DMS153 treated with DMSO at 0.1 percent for 48 hours (cell line): ENCODE measurements around the gene BICRA.
"Not testable (repeated sequence)": the region's sequence is repeated elsewhere in the genome, so short reads cannot be mapped to it uniquely, and the experiment has no call there.

ENCODE experiments used
- DNase-seq: peaks from one replicate; lab custom pipeline; 2025; ENCODE audit not compliant: unreplicated experiment; lab: John Stamatoyannopoulos, UW

The BICRA gene

DNA sequence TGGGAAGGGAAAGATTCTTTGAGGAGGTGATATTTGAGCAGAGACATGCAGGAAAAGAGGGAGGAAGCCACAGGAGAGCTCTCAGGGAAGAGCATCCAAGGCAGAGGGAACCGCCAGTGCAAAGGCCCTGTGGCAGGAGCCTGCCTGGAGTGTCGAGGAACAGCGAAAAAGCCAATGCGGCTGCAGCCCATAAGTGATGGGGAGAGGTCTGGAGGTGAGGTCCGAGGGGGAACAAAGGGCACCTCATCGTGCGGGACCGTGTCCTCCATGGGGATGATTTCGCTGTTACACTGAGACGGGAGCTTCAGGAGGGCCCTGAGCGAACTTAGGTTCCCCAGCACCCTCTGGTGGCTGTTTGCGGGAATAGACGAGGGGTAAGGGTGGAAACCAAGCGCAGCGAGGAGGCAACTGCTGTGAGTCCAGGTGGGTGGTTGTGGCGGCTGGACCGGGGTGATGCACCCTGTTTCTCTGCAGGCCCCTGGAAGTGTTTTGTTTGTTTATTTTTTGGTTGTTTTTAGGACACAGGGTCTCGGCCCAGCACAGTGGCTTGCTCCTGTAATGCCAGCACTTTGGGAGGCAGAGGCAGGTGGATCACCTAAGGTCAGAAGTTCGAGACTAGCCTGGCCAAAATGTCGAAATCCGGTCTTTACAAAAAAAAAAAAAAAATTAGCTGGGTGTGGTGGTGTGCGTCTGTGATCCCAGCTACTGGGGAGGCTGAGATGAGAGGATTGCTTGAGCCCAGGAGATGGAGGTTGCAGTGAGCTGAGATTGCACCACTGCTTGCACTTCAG lies 98.4 kb downstream of the BICRA start:
- no peak for DNase-seq

DNA sequence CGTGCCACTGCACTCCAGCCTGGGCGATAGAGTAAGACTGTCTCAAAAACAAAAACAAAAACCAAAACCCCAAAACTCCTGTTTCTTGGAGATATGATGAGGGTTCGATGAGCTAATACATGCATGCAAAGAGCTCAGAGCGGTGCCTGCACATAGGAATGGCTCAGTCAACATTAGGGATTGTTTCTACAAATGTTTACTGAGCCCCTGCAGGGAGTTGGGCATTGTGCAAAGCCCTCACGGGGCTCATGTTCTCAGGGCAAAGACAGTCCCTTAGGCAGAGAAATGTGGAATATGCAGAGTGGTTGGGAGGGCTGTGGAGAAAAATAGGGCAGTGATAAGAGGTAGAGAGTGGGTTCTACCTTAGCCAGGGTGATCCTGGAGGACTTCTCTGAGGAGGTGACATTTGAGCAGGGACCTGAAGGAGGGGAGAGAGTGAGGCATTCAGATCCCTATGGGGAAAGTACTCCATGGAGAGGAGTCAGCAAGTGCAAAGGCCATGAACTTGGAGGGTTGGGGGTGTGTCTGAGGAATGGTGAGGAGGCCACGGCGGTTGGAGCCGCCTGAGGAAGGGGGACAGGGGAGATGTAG lies 102.8 kb downstream of the BICRA start:
- DNase-seq, result no peak

DNA sequence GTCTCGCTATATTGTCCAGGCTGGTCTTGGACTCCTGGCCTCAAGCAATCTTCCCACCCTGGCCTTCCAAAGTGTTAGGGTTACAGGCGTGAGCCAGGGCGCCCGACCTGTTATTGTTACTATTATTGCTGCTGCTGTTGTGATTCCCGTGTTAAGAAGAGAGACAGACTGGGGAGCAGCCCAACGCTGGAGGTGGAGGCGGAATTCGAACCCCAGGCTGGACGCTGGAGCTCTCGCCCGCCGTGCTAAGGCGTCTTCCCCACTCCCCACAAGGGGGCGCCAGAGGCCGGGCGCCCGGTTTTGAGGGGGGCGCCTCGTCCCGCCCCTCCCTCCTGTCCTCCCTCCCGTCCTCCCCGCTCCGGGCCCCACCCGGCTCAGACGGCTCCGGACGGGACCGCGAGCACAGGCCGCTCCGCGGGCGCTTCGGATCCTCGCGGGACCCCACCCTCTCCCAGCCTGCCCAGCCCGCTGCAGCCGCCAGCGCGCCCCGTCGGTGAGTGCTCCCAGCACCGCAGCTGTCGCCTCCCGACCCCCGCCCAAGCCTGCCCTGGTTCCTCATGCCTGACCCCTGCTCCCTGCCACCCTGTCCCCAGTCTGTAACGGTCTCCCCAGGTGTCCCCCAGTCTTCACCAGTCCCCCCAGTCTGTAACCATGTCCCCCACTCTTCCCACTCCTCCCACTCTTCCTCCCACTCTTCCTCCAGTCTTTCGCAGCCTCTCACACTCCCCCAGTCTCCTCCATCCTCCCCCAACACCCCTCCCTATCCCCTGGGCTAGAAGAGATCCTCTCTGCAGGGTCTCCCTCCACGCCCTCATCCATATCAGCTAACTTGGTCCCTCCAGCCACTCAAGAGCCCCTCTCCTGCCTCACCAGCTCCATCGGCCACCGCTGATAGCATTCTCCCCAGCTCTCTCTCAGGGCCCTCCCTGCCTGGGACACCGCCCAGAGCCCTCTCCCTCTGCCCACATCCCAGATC lies 104.4 kb downstream of the BICRA start, which contains the start of gene EHD2:
TSS of gene EHD2 (plus strand) at position 377 of the 976 bp plus-strand sequence. CDS start 3,191 bp downstream, outside the sequence.
- DNase-seq, result no peak

DNA sequence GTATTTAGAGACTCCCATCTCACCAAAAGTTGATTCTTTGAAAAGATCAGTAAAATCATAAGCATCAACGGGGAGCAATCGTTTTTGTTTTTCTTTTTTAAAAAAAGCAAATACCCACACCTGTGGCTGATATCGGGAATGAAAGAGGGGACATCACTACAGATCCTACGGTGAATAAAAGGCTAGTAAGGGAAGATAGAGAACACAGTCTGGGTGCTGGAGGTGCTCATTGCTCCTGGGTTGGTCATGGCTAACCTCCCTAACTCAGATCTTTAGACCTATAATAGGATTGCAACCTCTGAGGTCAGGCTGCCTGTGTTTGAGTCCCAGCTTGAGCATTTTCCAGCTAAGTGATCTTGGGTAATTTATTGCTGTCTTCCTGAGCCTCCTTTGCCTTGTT lies 105.4 kb downstream of the BICRA start:
- DNase-seq, result no peak

DNA sequence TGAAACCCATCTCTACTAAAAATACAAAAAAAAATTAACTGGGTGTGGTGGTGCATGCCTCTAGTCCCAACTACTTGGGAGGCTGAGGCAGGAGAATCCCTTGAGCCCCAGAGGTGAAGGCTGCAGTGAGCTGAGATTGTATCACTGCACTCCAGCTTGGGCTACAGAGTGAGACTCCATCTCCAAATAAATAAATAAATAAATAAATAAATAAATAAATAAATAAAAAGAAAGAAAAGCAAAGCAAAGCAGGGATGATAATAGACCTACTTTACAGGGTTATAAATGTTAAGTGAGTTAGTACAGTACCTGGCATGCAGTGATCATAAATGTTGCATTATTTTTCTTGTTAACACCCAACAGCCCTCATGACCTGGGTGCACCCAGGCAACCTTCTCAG lies 105.9 kb downstream of the BICRA start:
- not testable (repeated sequence) for DNase-seq

DNA sequence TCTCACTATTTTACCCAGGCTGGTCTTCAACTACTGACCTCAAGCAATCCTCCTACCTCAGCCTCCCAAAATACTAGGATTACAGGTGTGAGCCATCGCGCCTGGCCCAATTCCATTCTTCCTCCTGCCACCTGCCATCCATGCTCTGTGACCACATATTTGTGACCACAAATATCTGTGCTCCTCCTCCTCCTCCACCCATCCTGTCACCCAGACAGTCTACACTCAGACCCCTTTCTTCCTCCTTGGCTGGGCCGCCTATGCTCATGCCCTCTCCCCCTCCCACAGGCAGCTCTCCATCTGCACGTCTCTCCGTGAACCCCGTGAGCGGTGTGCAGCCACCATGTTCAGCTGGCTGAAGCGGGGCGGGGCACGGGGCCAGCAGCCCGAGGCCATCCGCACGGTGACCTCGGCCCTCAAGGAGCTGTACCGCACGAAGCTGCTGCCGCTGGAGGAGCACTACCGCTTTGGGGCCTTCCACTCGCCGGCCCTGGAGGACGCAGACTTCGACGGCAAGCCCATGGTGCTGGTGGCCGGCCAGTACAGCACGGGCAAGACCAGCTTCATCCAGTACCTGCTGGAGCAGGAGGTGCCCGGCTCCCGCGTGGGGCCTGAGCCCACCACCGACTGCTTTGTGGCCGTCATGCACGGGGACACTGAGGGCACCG lies 107.5 kb downstream of the BICRA start:
- no peak for DNase-seq

DNA sequence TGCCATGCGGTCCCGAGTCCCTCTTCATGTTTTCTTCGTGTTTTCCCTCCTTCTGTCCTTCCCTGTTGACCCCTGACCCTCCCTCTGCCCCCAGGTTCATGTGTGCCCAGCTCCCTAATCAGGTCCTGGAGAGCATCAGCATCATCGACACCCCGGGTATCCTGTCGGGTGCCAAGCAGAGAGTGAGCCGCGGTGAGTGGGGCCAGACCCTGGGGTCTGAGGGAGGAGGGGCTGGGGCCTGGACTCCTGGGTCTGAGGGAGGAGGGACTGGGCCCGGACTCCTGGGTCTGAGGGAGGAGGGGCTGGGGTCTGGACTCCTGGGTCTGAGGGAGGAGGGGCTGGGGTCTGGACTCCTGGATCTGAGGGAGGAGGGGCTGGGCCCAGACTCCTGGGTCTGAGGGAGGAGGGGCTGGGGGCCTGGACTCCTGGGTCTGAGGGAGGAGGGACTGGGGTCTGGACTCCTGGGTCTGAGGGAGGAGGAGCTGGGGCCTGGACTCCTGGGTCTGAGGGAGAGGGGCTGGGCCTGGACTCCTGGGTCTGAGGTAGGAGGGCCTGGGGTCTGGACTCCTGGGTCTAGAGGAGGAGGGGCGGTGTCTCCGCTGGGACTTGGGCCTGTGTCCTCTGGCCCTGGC lies 109.6 kb downstream of the BICRA start:
- not testable (repeated sequence) for DNase-seq

DNA sequence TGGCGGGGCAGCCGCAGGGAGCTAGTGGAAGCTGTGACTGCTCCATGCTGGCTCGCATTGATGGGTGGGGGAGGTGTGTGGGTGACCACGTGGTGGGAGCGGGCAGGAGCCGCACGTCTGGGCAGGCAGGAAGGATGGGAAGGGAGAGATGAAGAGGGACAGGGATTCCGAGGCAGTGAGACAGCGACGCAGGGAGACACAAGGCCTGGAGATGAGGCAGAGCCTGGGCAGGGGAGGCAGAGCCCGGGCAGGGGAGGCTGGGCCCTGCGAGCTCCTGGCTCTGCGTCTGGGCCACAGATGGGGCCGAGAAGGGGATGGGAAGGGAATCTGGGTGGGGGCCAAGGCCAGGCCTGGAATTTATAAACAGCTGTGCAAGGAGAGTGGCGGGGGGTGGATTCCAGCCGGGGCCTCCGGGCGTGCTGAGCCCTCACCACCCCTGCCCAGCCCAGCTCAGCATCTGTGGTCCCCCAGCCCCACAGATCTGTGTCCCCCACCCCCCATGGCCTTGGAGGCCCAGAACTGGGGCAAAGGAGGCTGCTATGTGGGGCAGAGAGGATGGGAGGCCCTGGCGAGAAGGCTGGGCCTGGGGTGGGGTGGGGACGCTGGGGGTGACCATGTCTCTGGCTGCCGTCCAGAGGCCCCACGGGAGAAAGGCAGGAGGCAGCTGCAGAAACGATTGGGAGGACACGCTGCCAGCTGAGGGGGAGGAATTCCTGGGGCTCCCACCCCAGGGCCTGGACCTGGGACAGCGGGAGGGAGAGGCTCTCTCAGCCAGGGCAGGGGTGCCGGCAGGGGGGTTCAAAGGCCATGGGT lies 110.3 kb downstream of the BICRA start:
- DNase-seq, result no peak

DNA sequence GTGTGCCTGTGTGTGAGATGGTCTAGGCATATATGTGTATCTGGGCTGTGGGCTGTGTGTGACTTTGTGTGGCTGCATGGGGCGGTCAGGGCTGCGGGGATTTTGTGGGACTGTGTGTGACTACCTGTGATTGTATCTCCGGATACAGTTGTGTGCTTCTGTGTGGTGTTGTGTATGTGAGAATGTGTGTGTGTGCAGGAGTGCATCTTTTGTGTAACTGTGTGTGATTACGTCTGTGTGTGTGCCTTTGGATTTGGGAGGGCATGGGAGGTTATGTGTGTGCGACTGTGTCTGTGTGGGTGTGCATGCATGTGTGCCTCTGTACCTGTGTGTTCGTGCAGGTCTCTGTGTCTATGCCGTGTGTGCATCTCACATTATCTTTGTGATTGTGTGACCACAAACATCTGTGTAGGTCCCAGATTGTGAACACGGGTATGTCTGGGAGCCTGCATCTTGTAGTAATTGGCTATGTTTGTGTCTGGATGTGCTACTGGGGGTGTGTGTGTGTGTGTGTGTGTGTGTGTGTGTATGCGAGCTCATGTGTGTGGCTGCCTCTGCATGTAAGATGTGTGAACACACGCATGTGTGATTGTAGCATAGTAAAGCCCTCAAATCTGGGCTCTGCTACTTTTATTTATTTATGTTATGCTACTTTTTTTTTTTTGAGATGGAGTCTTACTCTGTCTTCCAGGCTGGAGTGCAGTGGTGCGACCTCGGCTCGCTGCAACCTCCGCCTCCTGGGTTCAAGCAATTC lies 111.9 kb downstream of the BICRA start:
- DNase-seq, result no peak

DNA sequence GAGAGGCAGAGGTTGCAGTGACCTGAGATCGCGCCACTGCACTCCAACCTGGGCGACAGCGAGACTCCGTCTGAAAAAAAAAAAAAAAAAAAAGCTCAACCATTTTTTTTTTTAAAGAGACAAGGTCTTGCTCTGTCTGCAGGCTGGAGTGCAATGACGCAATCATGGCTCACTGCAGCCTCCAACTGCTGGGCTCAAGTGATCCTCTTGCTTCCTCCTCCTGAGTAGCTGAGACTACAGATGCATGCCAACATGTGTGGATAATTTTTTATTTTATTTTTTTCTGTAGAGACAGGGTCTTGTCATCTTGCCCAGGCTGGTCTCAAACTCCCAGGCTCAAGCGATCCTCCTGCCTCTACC lies 114.6 kb downstream of the BICRA start:
- DNase-seq, result no peak

DNA sequence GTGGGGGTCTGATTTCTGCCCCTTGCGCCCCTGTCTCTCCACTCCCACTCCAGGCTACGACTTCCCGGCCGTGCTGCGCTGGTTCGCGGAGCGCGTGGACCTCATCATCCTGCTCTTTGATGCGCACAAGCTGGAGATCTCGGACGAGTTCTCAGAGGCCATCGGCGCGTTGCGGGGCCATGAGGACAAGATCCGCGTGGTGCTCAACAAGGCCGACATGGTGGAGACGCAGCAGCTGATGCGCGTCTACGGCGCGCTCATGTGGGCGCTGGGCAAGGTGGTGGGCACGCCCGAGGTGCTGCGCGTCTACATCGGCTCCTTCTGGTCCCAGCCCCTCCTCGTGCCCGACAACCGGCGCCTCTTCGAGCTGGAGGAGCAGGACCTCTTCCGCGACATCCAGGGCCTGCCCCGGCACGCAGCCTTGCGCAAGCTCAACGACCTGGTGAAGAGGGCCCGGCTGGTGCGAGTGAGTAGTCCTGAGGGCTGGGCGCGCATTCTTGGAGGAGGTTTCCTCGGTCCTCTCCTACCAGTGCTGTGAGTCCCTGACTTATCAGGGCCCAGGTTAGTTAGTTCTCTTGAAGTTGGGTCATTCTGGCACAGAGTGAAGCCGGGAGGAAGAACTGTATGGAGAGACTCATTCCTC lies 116.9 kb downstream of the BICRA start:
- DNase-seq, result no peak

DNA sequence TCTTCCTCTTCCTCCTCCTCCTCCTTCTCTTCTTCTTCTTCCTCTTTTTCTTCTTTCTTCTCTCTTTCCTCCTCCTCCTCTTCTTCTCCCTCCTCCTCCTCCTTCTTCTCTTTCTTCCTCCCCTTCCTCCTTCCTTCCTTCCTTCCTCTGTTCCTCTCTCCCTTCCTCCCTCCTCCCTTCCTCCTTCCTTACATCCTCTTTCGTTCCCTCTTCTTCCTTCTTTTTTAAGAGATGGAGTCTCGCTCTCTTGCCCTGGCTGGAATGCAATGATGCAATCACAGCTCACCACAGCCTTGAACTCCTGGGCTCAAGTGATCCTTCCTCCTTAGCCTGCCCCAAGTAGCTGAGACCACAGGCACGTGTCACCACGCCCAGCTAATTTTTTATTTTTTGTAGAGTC lies 117.5 kb downstream of the BICRA start:
- no peak for DNase-seq

DNA sequence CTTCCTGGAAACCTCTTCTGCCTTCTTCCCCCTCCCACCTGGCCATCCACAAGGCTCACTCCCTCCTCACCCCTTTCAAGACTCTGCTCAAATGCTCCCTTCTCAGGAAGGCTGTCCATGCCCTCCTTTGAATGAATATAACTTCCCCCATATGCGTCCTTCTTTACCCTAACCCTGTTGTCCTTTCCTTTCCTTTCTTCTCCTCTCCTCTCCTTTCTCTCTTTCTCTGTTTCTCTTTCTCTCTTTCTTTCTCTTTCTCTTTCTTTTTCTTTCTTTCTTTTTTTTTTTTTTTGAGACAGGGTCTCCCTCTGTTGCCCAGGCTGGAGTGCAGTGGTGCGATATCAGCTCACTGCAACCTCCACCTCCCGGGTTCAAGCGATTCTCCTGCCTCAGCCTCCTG lies 119.4 kb downstream of the BICRA start:
- not testable (repeated sequence) for DNase-seq

DNA sequence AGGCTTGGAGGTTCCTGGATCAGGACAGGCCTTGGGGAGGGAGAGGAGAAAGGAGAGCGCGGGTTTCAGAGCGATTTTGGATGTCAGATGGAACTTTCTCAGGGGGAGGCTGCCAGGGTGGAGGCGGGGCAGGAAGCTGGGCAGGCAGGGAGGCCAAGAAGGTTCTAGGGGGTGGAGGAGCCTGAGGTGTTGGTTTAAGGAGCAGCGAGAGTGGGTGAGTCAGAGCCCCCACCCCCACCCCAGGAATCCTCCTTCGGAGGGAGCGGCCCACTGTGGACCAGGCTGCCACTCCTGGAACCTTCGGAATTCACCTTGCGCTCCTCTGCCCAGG lies 120.5 kb downstream of the BICRA start:
- DNase-seq, result no peak

DNA sequence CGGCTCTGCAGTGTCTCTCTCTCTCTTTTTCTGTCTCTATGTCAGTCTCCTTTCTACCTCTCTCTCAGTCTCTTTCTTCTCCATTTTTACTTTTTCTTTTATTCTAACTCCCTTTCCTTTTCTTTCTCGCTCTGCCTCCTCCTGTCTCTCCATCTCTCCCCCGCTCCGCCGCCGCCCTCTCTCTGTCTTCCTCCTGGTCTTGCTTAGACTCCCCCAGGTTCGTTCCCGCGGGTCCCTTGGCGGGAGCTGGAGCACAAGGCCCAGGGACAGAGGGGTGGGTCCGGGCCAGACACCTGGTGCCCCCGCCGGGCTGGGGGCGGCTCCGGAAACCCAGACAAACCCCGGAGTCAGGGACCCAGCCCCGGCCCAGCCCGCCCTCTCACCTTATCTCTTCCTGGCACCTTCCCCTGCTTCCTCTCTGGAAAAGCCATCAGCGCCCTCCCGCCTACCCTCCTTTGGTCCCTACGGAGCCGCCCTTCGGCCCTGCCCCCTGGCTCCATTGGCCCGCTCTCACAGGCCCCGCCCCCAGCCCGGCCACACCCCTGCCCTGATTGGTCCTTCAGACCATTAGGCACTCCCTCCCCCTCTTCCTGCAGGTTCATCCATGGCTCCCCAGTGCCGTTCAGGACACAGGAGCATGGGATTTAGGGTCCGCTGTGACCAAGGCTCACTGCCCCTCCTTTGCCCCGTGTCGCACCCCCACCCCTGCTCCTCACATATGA lies 121.0 kb downstream of the BICRA start:
- peak; percentile 40 for DNase-seq

DNA sequence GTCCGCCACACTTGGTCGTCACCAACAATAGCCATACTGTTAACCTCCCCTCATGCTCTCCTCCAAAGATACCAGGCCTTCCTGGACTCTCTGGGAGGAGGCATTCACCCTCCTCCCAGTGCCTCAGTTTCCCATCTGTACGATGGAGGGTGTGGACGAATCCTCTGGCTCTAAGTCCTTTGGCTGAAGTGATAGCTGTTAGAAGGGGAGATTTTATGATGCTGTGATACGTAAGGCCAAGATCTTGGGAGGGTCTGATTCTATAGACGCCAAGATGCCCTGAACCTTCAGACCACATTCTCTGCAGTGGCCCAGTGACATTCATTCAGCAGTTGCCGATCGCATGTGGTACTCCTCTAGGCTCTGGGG lies 121.6 kb downstream of the BICRA start:
- DNase-seq, result no peak

DNA sequence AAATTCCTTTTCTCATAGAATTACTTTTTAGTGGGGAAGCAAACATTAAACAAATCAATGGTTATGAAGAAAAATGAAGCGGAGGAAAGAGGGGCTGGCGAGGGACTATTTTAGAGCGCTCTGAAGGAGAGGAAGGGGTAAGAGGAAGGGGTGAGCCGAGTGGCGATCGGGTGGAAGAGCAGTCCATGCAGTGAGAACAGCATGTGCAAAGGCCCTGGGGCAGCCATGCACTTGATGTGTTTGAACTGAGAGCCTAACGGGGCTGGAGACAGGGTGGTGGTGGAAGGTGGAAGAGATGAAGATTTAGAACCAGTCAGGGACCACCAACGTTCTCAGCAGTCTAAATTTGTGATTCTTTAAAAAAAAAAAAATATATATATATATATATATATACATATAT lies 122.0 kb downstream of the BICRA start:
- no peak for DNase-seq

DNA sequence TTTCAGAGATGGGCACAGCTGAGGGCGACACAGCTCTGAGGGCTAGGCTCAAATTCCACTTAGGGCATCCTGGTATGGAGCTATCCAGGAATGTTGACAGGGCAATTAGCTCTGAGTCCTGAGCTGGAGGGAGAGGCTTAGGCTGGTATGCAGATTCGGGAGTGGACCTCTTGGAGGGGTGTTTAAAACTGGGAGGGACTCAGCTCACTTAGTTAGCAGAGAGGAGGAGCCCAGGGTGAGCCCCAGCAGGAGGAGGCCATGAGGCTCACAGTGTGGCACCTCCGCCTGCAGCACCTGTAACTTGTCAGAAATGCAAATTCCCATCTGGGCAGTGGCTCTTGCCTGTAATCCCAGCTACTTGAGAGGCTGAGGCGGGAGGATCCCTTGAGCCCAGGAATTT lies 126.2 kb downstream of the BICRA start:
- DNase-seq, result no peak
